MV-4-11 (cell line): ENCODE results near the gene NFATC3.
"Not testable (repeated sequence)": the region's sequence is repeated elsewhere in the genome, so short reads cannot be mapped to it uniquely, and the experiment has no call there.

Experiments
- DNase-seq: peaks from one replicate; lab custom pipeline; 2025; lab: John Stamatoyannopoulos, UW

The NFATC3 gene

GRCh38 chr16:68116256-68116867 lies 31.2 kb downstream of the NFATC3 start:
- DNase-seq = no peak

GRCh38 chr16:68117884-68118283 lies 32.7 kb downstream of the NFATC3 start:
- no peak for DNase-seq

GRCh38 chr16:68118954-68119353 lies 33.8 kb downstream of the NFATC3 start:
- DNase-seq = not testable (repeated sequence)

- DNase-seq = not testable (repeated sequence)
These were observed 35.3 kb downstream of the NFATC3 start for GRCh38 chr16:68120496-68120895.

GRCh38 chr16:68126395-68126794 lies 41.2 kb downstream of the NFATC3 start:
- no peak for DNase-seq

- no peak for DNase-seq
These were observed 43.6 kb downstream of the NFATC3 start for GRCh38 chr16:68128577-68129305.

- DNase-seq = no peak
These were observed 45.4 kb downstream of the NFATC3 start for GRCh38 chr16:68130520-68130919.

- peak; percentile 36 for DNase-seq
These were observed 46.9 kb downstream of the NFATC3 start for GRCh38 chr16:68131813-68132706.

GRCh38 chr16:68133000-68133399 lies 47.8 kb downstream of the NFATC3 start:
- DNase-seq = not testable (repeated sequence)

- DNase-seq = no peak
These were observed 49.5 kb downstream of the NFATC3 start for GRCh38 chr16:68134644-68135043.

GRCh38 chr16:68136515-68136914 lies 51.3 kb downstream of the NFATC3 start:
- no peak for DNase-seq

- DNase-seq = no peak
These were observed 58.8 kb downstream of the NFATC3 start for GRCh38 chr16:68144008-68144407.

GRCh38 chr16:68146585-68146984 lies 61.4 kb downstream of the NFATC3 start:
- DNase-seq = no peak

- no peak for DNase-seq
These were observed 62.3 kb downstream of the NFATC3 start for GRCh38 chr16:68147444-68147843.

- no peak for DNase-seq
These were observed 64.4 kb downstream of the NFATC3 start for GRCh38 chr16:68149596-68149995.

- DNase-seq = no peak
These were observed 70.3 kb downstream of the NFATC3 start for GRCh38 chr16:68155425-68155824.

GRCh38 chr16:68162413-68162812 lies 77.2 kb downstream of the NFATC3 start:
- no peak for DNase-seq

- DNase-seq = not testable (repeated sequence)
These were observed 78.1 kb downstream of the NFATC3 start for GRCh38 chr16:68163275-68163674.

- DNase-seq = peak; percentile 18
These were observed 81.1 kb downstream of the NFATC3 start for GRCh38 chr16:68166264-68166663.

GRCh38 chr16:68179196-68179795 lies 94.1 kb downstream of the NFATC3 start:
- no peak for DNase-seq

GRCh38 chr16:68179855-68180254 lies 94.7 kb downstream of the NFATC3 start:
- DNase-seq = no peak

- no peak for DNase-seq
These were observed 97.9 kb downstream of the NFATC3 start for GRCh38 chr16:68183046-68183445.
